GM19452 (cell line): Measurements from ENCODE around the gene BTBD9.

Experiments used
- ATAC-seq: cut with Tn5 transposase; IDR thresholded peaks from one replicate; pipeline ENCODE4 v1.9.1; 2021; ENCODE audit not compliant: unreplicated experiment

The BTBD9 gene

DNA sequence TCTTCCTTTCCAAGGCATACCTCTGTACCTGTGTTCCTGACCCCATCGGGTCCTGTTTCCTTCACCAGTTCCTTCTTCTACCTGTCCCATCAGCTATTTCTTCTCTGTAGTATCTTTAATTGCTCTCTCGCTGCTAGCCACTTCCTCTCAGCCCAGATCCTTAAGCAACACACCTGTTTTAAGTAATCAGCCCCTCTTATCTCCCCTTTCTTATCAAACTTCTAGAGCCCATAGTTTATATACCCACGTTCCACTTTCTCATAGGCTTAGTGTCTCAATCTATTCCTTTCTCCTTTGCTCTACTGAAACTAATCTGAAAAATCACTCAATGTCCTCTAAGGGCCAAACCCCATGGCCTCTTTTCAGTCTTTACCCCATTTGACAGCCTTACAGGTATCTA is 239.6 kb downstream of the BTBD9 start:
- ATAC-seq = no peak

DNA sequence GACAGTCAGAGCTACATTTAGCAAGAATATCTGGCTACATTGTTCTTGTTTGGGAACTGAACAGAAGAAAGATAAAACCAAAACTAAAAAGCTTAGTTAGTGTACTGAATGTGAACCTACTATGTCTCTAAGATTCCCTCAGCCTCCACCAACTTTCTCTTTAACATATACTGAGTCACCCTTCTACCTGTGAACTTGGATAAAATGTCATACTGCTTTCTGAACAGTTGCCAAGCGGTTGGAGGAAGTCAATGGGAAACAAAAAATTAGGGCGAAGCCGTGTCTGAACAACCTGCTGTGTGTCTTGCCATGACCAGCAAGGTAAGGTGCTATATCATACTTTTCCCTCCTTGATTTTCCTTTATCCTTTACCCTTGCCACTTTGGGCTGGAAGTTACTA is 243.5 kb downstream of the BTBD9 start:
- no peak for ATAC-seq

DNA sequence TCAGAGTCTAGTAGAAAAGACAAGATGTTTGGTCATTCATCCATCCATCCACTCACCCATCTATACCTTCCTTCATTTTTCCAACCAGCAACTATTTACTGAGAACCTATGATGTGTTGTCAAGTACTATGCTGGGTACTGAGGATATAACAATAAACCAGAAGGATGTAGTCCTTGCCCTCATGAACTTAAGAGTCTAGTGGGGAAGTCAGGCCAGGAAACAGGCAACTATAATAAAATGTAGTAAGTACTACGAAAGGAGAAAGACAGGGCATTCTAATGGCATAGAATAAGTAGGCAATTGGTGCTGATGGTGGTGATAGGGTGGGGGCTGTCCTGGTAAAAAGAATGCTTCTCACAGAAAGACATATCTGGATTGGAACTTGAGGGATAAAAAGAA is 245.7 kb downstream of the BTBD9 start:
- no peak for ATAC-seq

DNA sequence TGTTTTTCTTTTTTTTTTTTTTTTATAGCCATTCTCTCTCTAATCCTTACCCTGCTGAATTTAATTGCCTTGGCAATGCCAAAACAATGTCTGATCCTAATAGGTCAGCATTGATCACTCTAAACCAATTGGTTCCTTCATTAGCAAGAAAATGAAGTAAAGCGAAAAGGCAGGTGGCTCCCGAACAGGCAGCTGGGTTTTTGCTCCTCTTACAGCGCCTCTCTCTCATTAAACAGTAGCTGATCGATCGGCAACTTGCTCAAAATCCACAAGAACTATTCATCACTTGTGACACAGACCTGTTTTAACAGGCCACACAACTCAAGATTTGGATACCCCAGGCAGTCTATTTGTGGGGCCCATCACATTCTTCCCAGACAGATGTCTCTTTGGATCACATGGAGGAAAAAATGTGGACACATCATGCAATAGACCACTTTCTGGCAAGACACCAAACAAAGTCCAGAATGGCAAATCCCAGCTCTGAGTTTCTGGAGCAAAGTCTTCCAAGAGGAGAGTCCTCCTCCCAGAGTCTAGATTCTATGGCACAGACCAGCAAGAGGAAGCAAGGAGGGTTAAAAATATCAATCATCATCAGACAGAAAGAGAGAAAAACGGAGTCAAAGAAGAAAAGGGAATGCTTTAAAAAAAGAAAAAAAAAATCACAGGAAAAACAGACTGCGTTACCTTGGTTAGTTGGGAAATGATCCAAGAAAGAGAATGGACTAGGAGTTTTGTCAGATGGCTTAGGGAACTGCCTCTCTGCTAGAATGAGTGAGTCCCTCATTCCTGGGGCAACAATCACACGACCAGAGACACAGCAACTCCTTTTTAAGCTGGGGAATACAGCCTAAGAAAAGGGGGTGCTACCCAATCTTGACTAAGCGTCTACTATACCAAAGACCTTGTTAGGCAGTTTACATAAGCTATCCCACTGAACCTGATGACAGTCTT is 247.8 kb downstream of the BTBD9 start:
- ATAC-seq = no peak

DNA sequence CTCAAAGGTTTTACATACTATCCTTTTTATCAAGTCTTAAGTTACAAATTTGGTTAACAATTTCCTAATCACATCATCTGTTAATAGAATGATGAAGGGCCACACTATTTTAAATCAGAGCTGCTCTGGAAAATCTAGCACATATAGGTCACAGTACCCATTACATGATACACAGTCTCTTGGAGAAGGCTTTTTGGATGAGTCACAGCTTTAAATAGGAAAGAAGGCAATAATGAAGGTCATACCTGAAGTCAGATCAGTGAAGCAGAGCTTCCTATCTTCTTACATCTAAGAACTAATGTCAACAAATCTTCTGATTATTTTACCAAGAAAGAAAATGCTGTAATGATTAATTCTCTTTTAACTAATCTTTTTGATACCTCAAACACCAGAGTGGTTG is 248.5 kb downstream of the BTBD9 start:
- ATAC-seq = no peak

DNA sequence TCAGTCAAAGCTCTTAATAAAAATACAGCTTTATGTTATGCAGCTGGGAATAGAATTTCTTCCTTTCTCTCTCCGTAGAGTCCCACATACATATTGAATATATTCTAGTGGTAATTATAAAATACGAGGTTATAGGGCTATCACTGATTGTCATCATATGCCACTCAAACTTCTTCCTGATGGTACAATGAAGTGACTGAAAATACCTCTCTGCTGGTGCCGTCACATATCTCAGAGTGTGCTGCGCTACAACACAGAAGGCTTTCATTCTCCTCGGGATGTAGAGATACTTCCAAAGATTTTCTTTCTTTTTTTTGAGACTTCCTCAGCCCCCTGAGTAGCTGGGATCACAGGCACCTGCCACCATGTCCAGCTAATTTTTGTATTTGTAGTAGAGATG is 249.9 kb downstream of the BTBD9 start:
- ATAC-seq = no peak

DNA sequence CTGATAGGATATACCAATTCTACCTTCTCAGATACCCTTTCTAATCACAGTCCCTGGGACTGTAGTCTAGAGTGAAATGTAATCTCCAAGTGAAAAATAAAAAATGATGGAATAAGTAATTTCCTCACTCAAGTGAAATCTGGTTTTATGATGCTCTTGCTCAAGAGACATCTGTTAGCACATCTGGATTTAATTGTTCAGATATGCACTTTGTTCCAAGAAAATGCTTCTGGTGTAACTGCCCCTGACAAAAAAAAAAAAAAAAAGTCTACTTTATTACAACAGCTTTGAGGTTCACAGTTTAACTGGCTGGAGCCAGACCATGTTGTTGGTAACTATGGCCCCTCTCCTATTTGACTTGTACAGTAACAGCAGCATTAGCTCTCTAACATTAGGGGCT is 251.8 kb downstream of the BTBD9 start:
- no peak for ATAC-seq

DNA sequence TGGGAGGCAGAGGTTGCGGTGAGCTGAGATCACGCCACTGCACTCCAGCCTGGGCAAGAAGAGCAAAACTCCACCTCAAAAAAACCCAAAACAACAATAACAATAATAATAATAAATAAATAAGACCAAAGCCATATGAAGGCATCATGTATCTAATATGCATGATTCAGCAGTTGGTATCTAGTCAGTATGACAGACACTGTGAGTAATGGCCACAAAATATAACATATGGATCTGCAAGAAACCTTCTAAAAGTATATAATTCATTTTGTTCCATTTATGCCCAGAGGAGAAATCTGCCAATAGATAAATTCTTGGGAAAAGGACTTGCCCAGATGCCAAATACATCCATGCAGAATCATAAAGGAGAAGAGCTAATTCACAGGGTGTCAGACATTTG is 252.3 kb downstream of the BTBD9 start:
- no peak for ATAC-seq

DNA sequence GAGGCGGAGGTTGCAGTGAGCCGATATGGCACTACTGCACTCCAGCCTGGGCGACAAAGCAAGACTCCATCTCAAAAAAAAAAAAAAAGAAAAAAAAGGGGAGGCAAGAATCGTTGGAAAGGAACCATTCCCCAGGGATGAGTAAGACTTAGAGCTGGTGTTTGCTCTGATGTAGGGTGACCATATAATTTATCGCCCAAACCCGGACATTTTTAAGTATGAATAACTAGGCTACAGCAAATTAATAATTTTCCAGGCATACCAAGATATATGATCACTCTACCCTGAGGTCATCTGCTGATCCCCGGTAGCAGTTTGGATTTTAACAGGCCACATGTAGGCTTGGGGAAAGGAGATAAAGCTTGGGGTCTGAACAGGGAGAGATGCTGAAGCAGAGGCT is 260.9 kb downstream of the BTBD9 start:
- no peak for ATAC-seq

DNA sequence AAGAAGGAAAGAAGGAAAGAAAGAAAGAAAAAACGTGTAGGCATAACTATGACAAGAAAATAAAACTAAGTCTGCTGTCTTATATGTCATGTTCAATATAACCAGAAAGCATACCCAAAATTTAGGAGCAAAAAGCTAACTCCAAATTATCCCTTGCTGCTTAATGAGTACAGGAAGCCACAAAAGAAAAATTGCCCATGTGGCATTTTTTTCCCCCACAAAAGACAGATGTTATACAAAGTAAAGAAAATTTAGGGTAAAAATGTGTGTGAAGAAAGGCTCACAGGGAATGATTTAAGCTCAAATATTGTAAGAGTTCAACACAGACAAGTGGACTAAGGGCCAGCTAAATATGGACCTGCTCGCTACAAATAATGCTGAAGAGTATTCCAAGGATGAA is 263.8 kb downstream of the BTBD9 start:
- no peak for ATAC-seq

DNA sequence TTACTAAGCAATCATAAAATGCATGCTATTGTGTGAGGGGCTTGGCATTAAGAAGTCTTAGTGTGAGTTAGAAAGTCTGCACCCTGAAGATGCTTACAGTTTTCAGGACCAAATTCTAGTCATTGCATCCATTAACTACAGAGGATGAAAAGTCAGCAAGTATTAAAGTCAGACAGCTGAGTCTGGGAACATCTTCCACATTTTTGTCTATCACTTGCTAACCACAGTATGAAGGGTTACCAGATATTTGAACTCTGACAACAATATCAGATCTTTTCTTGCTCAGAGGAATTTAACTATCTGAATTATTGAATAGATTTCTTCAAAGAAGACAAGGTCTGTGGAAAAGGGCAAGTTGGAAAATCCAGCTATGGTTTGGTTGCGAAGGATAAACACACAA is 264.4 kb downstream of the BTBD9 start:
- ATAC-seq = no peak

DNA sequence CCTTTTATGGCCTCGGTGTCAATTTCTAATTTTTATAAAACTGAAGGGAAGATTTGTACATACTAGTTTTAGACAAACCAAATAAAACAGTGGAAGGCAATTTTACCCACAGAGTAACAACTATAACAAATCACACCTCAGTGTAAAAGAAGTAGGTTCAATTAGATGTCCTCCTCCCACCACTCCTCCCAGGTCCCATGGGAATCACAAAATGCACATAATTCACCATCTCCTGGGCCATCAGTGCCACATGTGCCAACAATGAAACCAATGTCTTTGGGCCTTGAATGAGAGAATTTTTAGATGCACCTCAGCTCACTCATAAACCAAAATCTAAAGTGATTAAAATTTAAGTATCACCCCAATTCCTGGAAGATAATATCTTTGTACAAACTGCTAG is 267.8 kb downstream of the BTBD9 start:
- no peak for ATAC-seq

DNA sequence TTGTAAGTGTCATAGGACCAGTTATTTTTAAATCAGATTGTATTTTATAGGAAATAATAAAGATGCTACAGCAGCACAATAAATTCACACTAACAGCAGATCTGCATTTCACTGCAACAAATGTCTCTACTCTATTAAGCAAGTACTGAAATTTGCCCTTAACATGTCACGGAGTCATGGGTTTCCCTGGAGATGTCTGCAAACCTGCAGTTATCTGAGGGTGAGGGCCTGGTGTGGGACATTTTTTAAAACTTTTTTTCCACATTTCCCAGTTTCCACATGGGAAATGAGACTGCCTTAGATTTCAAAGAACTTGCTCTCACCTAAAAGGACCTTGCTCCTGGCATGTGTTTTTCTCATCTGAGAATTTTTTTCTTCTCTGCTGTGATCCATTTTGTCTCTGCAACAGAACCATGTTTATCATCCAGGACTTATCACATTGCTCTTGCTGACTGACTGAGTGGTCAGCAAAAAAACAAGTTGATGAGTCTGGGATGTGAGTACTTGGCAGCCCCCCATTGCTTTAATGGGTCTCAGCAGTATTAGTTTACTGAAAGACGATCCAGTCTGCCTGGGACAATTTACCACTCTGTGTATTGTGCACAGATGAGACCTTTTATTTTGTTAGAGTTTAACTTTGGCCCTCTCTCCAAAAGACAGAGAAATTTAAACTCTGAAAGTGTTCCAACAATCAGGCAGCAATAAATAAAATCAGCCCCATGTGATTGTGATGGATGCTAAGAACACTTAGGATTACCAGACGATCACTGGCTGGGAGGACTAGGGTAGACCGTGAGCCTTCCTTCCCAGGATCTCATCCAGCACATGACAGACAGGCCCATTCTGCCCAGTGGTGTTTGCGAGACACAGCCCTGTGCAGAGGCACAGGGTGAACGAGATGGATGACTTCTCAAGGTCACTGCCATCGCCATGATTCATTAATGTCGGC is 268.8 kb downstream of the BTBD9 start:
- no peak for ATAC-seq

DNA sequence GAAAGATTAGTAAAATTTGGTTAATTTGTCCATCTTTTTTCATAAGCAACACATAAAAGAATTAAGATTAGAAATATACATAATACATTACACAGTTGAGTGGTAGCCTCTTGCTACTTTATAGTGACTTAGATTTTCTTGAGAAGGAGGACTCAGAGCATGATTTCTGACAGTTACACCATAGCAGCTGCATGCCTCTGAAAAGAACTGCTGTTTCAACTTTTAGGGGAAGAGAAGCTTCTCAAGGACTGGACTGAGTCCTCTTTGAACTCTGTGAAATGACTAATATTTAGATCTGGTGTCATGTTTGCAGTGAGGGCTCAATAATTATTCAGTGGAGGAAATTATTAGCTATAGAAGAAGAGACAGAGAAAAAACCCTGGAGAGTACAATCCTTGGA is 272.5 kb downstream of the BTBD9 start:
- ATAC-seq = no peak

DNA sequence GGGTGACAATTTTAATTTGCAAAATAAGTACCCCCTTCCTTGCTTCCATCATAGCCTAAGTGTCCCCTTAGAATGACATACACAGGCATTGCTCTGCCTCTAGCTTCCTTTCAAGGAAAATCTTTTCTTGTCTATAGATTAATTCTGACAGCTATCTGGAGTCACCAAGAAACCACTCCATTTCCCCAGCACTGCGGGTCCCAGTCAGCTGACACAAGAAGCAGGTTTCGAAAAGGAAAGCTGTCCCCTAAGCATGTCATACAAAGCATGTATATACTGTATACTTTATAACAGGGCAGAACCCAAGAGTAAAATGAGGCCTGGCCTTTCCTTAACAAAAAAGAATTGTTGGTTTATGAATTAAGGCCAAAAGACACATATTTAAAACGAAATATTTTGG is 273.5 kb downstream of the BTBD9 start:
- ATAC-seq = no peak

DNA sequence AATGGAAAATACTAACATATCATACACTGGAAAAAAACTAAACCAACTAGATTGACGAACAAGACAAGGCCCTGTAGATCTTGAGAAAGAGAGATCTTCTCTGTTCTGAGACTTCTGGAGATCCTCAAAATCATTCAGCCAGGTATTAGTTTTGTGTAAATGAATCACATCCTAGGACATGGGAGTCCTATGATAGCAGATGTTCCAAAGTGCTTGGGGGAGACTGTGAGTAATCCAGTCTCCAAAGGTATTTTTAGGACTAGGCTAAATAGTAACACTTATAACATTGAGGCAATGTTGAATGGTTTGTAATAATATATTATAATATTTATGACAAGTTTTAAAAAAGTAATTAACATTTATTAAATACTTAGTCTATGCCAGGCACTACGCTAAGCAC is 275.0 kb downstream of the BTBD9 start:
- ATAC-seq = no peak

DNA sequence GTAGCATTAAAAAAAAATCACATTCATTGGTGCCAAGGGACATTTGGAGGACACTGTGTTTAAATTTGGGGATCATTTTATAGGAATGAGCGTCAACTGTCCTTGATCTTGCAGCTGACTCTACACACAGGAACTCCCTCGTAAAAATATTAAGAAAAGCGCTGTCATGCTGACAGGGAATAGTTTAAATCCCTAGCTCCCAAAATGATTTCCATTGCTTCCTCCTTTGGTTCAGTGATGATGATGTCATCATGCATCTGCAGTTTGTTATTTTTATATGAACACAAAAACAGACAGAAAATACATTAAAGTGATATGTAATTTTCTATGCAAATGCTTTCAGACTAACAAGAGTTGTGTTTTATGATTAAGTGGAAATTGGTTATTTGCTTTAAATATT is 275.6 kb downstream of the BTBD9 start:
- ATAC-seq = no peak

DNA sequence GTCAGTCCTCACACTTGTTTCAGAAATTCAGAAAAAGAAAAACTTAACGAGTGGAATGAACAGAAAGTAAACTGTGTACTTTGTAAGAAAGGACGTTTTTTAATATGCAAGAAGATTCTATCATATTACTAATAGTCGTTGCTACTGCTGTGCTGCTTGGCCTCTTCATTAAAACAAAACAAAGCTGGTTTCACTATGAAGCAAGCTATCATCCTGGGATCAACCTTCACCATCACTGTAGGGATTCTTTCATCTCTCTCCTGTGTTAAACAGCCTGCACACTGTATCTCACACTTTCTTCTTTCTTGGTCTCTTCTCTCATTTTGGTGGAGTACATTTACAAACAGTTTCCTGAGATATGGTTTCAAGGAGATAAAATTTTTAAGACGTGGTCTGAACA is 284.2 kb downstream of the BTBD9 start:
- ATAC-seq = no peak

DNA sequence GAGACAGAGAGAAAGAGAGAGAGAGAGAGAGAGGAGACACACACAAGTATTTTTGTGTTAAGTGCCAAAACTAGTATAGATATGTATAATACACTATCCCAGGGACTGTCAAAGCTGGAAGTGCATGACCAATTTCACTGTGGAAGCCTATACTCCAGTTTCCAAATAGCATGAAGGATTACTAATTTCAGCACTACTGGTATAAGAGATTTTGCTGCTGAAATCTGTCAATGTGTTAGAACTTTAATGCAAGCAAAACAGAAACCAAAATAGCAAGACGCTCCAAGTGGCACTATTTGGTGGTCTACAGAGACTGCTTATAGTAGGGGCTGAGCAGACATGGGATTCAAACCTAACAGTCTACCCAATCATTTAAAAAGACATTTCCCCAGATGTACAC is 284.8 kb downstream of the BTBD9 start:
- ATAC-seq = no peak

DNA sequence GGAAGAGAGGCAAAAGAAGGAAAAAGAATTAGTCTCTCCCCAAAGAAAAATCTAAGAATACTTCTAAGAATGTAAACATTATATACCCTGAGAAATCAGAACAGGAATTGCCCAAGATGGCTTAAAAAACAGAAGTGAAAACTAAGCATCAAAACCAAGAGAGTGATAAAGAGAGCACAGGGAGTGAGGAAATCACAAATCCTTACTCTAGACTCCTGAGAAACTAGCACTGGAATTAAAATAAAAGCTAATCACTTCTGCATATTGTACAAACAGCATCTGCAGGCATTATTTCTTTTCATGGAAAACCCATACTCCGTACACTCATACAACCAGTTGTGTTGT is 285.7 kb downstream of the BTBD9 start:
- no peak for ATAC-seq

DNA sequence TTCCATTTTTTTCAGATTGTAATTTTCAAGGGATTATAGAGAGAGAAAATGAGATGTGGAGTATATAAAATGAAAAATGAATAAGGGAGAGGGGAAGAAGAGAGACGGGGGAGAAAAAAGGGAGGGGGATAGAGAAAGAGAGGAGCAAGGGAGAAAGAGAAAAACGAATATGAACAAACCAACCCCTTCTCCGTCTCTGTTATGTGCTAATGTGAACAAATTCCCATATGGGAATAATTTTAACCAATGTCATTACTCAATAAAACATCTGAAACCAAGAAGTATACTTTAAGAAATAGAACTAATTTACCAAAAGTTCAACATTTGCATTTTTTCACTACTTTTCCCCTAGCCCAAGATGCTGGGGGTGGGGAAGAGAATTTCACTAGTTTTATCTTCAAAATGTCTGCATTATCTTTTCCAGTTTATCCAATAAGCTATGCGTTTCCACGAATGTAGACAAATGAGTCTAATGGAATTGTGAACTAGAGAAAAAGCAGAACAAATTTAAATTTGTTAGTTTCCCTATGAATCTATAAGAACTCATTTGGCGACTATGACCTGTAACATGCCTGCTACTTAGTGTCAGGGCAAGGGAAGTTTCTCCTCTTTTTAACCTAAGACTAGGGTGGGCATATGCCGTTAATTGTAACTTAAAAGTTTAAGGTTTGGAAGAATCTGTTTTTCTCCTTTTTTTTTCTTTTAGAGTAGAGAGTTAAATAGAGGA is 286.3 kb downstream of the BTBD9 start:
- no peak for ATAC-seq
